ENCODE data around the gene ATP4A. TPM values are rescaled to one million over a fixed set of nuclear protein-coding genes. Genes with fewer than 3 reads are reported as not detected.

Gene ATP4A
- polyA plus RNA-seq, 1 donor from 2014 or later: not detected

DNA sequence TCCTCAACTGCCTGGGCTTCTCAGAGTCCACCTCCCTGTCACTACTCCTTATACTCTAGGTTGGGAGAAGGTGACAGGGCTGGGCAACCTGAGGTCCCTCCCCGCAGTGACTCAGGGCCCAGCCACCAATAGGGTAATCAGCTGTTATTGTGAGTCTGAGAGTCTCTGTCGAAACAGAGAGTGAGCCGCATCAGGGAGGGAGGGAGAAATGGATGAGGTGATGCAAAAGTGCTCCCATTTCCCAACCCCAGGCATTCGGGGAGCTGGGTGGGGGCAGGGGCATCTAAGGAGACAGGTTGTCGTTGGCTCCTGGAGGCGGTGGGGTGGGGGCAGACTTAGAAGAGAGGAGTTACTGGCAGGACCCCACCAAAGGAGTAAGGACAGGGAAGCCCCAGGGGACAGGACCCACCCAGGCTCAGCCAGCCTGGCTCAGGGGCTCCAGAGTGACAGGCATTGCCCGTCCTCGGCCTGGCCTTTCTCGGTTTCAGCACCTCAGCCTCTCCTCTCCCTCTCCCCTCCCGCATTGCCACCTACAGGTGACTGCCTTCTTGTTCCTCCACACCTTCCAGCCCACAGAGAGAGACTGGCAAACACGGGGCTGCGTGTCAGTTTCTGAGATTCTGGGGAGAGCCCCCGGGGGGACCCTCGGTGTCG is 49.7 kb downstream of the ATP4A start, which contains the start of gene DMKN:
Gene DMKN (minus strand): TSS at position 22 of the 654 bp plus-strand sequence. CDS start 174 bp downstream, outside the sequence.
- Histone ChIP-seq H2AFZ (ENCODE audit: low read depth, low read length) (no peak within 1 kb of the TSS), H4K20me1 (ENCODE audit: insufficient read depth) (no peaks in the 10 kb centered on the region), H3F3A (ENCODE audit: insufficient read depth, low read length, poor library complexity, severe bottlenecking) (no peaks in the 10 kb centered on the region), H3K27me3 (ENCODE audit: insufficient read depth, low read depth, low read length) (peaks cover 31% of the 10 kb centered on the region), H3K9me3 (ENCODE audit: low read length) (no peaks in the 10 kb centered on the region), H3K36me3 (ENCODE audit: insufficient read depth, low read length) (no peaks in the 10 kb centered on the region), H3K4me3 (ENCODE audit: low read length) (no peak within 1 kb of the TSS), H3K79me2 (replicated peaks; ENCODE audit: insufficient read depth, low read length) (no peaks in the 10 kb centered on the region), H3K9me2 (ENCODE audit: insufficient read depth, low read length) (no peaks in the 10 kb centered on the region), H3K27ac (ENCODE audit: low read length) (no peak within 1 kb of the TSS), H3K4me2 (ENCODE audit: low read length) (no peak within 1 kb of the TSS), H3K9ac (ENCODE audit: low read length) (no peak within 1 kb of the TSS)
- TF ChIP-seq SMC3 (conservative IDR thresholded peaks at IDR 0.05; ENCODE audit: poor library complexity) (no peak), EP300 (conservative IDR thresholded peaks at IDR 0.05; ENCODE audit: poor library complexity, severe bottlenecking) (no peak), EZH2 (IDR thresholded peaks at IDR 0.05; ENCODE audit: borderline replicate concordance, insufficient read depth, low read length, poor library complexity, severe bottlenecking) (no peak), POLR2AphosphoS5 (IDR thresholded peaks at IDR 0.05) (no peak), RAD21 (conservative IDR thresholded peaks at IDR 0.05) (no peak), TAF1 (IDR thresholded peaks at IDR 0.05; ENCODE audit: low read depth) (no peak), MXI1 (conservative IDR thresholded peaks at IDR 0.05; ENCODE audit: poor library complexity, severe bottlenecking) (no peak)
- TF ChIP-seq, protein P1, sequence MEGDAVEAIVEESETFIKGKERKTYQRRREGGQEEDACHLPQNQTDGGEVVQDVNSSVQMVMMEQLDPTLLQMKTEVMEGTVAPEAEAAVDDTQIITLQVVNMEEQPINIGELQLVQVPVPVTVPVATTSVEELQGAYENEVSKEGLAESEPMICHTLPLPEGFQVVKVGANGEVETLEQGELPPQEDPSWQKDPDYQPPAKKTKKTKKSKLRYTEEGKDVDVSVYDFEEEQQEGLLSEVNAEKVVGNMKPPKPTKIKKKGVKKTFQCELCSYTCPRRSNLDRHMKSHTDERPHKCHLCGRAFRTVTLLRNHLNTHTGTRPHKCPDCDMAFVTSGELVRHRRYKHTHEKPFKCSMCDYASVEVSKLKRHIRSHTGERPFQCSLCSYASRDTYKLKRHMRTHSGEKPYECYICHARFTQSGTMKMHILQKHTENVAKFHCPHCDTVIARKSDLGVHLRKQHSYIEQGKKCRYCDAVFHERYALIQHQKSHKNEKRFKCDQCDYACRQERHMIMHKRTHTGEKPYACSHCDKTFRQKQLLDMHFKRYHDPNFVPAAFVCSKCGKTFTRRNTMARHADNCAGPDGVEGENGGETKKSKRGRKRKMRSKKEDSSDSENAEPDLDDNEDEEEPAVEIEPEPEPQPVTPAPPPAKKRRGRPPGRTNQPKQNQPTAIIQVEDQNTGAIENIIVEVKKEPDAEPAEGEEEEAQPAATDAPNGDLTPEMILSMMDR (IDR thresholded peaks at IDR 0.05; ENCODE audit: poor library complexity, severe bottlenecking): no peak
- TF ChIP-seq, protein P2, sequence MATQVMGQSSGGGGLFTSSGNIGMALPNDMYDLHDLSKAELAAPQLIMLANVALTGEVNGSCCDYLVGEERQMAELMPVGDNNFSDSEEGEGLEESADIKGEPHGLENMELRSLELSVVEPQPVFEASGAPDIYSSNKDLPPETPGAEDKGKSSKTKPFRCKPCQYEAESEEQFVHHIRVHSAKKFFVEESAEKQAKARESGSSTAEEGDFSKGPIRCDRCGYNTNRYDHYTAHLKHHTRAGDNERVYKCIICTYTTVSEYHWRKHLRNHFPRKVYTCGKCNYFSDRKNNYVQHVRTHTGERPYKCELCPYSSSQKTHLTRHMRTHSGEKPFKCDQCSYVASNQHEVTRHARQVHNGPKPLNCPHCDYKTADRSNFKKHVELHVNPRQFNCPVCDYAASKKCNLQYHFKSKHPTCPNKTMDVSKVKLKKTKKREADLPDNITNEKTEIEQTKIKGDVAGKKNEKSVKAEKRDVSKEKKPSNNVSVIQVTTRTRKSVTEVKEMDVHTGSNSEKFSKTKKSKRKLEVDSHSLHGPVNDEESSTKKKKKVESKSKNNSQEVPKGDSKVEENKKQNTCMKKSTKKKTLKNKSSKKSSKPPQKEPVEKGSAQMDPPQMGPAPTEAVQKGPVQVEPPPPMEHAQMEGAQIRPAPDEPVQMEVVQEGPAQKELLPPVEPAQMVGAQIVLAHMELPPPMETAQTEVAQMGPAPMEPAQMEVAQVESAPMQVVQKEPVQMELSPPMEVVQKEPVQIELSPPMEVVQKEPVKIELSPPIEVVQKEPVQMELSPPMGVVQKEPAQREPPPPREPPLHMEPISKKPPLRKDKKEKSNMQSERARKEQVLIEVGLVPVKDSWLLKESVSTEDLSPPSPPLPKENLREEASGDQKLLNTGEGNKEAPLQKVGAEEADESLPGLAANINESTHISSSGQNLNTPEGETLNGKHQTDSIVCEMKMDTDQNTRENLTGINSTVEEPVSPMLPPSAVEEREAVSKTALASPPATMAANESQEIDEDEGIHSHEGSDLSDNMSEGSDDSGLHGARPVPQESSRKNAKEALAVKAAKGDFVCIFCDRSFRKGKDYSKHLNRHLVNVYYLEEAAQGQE (IDR thresholded peaks at IDR 0.05; ENCODE audit: borderline replicate concordance): no peak

DNA sequence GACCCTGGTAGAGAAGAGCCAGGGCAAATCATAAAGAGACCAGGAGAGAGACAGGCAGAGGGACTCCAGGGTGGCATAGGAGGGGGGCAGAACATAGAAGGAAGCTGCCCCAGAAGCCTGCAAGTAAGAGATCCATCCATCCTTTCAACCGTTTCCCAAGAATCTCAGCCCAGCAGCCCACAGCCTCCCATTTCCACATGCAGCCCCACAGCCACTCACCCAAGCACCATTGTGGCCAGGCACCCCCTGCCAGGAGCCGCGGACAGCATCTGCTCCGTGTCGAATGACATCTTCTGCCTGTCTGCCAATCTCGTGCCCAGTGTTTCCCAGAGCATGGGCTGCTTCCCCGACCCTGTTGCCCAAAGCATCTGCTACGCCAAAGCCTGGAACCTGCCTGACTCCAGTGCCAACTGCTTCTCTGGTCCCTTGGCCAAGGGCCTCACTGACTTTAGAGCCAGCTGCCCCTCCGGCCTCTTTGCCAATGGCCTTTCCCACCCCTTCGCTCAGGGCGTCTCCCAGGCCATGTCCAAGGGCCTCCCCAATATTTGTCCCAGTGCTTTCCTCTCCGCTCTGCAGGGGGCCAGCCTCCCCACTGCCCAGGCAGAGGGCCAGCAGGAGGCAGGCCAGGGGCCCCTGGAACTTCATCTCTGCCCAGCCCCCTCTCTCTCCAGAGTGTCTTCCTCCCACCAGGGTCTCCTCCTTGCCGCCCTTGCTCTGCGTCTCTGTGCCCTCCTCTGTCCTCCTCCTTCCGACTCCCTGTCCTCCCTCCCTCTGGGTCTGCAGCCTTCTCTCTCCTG is 50.4 kb downstream of the ATP4A start:
- Histone ChIP-seq H3K9me3 (ENCODE audit: low read length) (no peaks in the 10 kb centered on the region), H3K79me2 (replicated peaks; ENCODE audit: insufficient read depth, low read length) (no peaks in the 10 kb centered on the region), H3K9me2 (ENCODE audit: insufficient read depth, low read length) (no peaks in the 10 kb centered on the region), H2AFZ (ENCODE audit: low read depth, low read length) (no peak overlapping the region), H3F3A (ENCODE audit: insufficient read depth, low read length, poor library complexity, severe bottlenecking) (no peaks in the 10 kb centered on the region), H4K20me1 (ENCODE audit: insufficient read depth) (no peaks in the 10 kb centered on the region), H3K27ac (ENCODE audit: low read length) (no peak overlapping the region), H3K27me3 (ENCODE audit: insufficient read depth, low read depth, low read length) (peaks cover 36% of the 10 kb centered on the region), H3K4me3 (ENCODE audit: low read length) (no peak overlapping the region), H3K4me2 (ENCODE audit: low read length) (no peak overlapping the region), H3K9ac (ENCODE audit: low read length) (no peak overlapping the region), H3K36me3 (ENCODE audit: insufficient read depth, low read length) (no peaks in the 10 kb centered on the region)
- TF ChIP-seq RAD21 (conservative IDR thresholded peaks at IDR 0.05) (no peak), EZH2 (IDR thresholded peaks at IDR 0.05; ENCODE audit: borderline replicate concordance, insufficient read depth, low read length, poor library complexity, severe bottlenecking) (no peak), SMC3 (conservative IDR thresholded peaks at IDR 0.05; ENCODE audit: poor library complexity) (no peak), MXI1 (conservative IDR thresholded peaks at IDR 0.05; ENCODE audit: poor library complexity, severe bottlenecking) (no peak), TAF1 (IDR thresholded peaks at IDR 0.05; ENCODE audit: low read depth) (no peak), POLR2AphosphoS5 (IDR thresholded peaks at IDR 0.05) (no peak), EP300 (conservative IDR thresholded peaks at IDR 0.05; ENCODE audit: poor library complexity, severe bottlenecking) (no peak)
- TF ChIP-seq, protein P2 (IDR thresholded peaks at IDR 0.05; ENCODE audit: borderline replicate concordance): no peak
- TF ChIP-seq, protein P1 (IDR thresholded peaks at IDR 0.05; ENCODE audit: poor library complexity, severe bottlenecking): no peak
